Panc1 (cell line): ENCODE results near the gene FREM1.

ENCODE experiments used
- POLR2AphosphoS5 ChIP-seq: IDR thresholded peaks from 2 replicates; pipeline ENCODE4 v1.6.1; 2012; ENCODE audit warnings: mild to moderate bottlenecking, low read depth, low read length, moderate library complexity
- TCF7L2 ChIP-seq: IDR thresholded peaks from 2 replicates; pipeline ENCODE4 v1.6.1; 2011; ENCODE audit warnings: mild to moderate bottlenecking, low read depth, low read length, inconsistent platforms
- TF ChIP-seq, protein P1 (sequence below): fragments of 450-650 bp; IDR thresholded peaks from 2 replicates; pipeline ENCODE4 v1.5.1; 2017; ENCODE audit warnings: mild to moderate bottlenecking

DNA sequence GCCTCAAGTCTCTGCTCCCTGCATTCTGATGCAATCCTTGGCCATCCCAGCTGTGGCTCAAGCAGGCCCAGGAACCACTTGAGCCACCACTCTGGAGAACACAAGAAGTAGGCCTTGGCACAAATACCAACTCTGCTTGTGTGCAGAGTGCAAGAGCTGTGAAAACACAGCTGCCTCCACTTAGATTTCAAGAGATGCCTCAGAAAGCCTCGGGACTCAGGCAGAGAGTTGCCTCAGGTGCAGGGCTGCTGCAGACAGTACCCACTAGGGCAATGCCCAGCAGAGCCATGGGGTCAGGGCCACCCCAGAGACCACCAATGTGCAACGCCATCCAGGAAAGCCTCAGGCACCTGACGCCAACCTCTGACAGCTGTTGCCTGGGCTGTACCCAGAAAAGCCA lies 82.4 kb downstream of the FREM1 start:
- TF ChIP-seq POLR2AphosphoS5 (no peak), TCF7L2 (no peak)
- TF ChIP-seq, protein P1, sequence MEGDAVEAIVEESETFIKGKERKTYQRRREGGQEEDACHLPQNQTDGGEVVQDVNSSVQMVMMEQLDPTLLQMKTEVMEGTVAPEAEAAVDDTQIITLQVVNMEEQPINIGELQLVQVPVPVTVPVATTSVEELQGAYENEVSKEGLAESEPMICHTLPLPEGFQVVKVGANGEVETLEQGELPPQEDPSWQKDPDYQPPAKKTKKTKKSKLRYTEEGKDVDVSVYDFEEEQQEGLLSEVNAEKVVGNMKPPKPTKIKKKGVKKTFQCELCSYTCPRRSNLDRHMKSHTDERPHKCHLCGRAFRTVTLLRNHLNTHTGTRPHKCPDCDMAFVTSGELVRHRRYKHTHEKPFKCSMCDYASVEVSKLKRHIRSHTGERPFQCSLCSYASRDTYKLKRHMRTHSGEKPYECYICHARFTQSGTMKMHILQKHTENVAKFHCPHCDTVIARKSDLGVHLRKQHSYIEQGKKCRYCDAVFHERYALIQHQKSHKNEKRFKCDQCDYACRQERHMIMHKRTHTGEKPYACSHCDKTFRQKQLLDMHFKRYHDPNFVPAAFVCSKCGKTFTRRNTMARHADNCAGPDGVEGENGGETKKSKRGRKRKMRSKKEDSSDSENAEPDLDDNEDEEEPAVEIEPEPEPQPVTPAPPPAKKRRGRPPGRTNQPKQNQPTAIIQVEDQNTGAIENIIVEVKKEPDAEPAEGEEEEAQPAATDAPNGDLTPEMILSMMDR: no peak
